ENCODE measurements around the gene DPP4. TPM values are rescaled to one million over a fixed set of nuclear protein-coding genes. Genes with fewer than 3 reads are reported as not detected.

DPP4 gene
- polyA plus RNA-seq, 1 donor (not counting 4 experiments of a cell fraction or from before 2014, with no cell fraction given) = 1.1 TPM

DNA sequence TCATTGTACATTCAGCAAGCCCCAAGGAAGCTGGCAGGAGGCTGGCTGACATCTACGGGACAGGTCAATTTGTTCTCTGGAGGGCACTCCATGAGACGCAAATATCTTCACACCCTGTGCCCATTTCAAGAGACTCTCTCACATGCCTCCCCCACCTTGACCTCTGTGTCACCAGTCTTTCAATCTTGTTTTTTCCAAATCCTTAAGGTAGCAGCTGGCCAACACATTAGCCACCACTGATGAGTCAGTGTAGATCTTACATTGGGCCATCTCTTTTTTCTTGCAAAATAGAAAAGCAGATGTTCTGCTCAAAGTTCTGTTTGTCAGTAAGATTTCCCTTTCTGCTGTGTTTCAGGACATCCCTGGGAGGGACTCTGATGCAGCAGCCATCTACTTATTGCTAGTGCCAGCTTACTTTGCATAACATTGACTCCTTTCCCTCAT, 1.7 kb upstream of the DPP4 start:
- H3K9me1 ChIP-seq (ENCODE audit: control insufficient read depth, extremely low read depth, insufficient read depth, low read length) = no peaks in the 10 kb centered on the region
- no peak overlapping the region for H3K4me2 ChIP-seq (ENCODE audit: control insufficient read depth, extremely low read depth, insufficient read depth, low read depth, low read length)
- H3K4me1 ChIP-seq (ENCODE audit: control insufficient read depth, extremely low read depth, insufficient read depth, low read length) = peaks cover 12% of the 10 kb centered on the region
- dilution Hi-C loops (cut with MboI; ENCODE audit: extremely low pct_ligation_motif_present, low sequenced_read_pairs) = no loop called here
- DNase-seq (ENCODE audit: low read depth, low spot score) (no peak), FAIRE-seq (no peak)
- H3K27ac ChIP-seq (ENCODE audit: control insufficient read depth, insufficient read depth, low read length) = no peak overlapping the region
- TF ChIP-seq EZH2 (IDR thresholded peaks at IDR 0.05; ENCODE audit: low read length) = no peak
- TF ChIP-seq, protein P1, sequence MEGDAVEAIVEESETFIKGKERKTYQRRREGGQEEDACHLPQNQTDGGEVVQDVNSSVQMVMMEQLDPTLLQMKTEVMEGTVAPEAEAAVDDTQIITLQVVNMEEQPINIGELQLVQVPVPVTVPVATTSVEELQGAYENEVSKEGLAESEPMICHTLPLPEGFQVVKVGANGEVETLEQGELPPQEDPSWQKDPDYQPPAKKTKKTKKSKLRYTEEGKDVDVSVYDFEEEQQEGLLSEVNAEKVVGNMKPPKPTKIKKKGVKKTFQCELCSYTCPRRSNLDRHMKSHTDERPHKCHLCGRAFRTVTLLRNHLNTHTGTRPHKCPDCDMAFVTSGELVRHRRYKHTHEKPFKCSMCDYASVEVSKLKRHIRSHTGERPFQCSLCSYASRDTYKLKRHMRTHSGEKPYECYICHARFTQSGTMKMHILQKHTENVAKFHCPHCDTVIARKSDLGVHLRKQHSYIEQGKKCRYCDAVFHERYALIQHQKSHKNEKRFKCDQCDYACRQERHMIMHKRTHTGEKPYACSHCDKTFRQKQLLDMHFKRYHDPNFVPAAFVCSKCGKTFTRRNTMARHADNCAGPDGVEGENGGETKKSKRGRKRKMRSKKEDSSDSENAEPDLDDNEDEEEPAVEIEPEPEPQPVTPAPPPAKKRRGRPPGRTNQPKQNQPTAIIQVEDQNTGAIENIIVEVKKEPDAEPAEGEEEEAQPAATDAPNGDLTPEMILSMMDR (optimal IDR thresholded peaks at IDR 0.05 in 1 of 3, IDR thresholded peaks at IDR 0.05 in 1 of 3, conservative IDR thresholded peaks at IDR 0.05 in 1 of 3; ENCODE audit: extremely low read depth in 1 of 3, insufficient read depth in 2 of 3, low read length in 3 of 3) = no peak
- H3K79me2 ChIP-seq (ENCODE audit: control insufficient read depth, insufficient read depth, low read length) = no peaks in the 10 kb centered on the region
- no peaks in the 10 kb centered on the region for H3K27me3 ChIP-seq (ENCODE audit: control insufficient read depth, extremely low read depth, insufficient read depth, low read length)
- H3K9me3 ChIP-seq (ENCODE audit: control insufficient read depth, low read depth, low read length) = peaks cover 6% of the 10 kb centered on the region
- no peak overlapping the region for H2AFZ ChIP-seq (ENCODE audit: control insufficient read depth, low read length)
- H4K20me1 ChIP-seq (ENCODE audit: control insufficient read depth, extremely low read depth, insufficient read depth, low read length) = no peaks in the 10 kb centered on the region
- H3K36me3 ChIP-seq (ENCODE audit: control insufficient read depth in 2 of 2, extremely low read depth in 1 of 2, insufficient read depth in 2 of 2, low read length in 2 of 2) = no peaks in the 10 kb centered on the region
- no peak overlapping the region for H3K9ac ChIP-seq (ENCODE audit: control insufficient read depth, extremely low read depth, insufficient read depth, low read length)
- H3K4me3 ChIP-seq (ENCODE audit: control insufficient read depth in 2 of 3, extremely low read depth in 1 of 3, insufficient read depth in 2 of 3, low read depth in 1 of 3, low read length in 3 of 3) = no peak overlapping the region

GRCh38 chr2:162074928-162075688, 1.1 kb upstream of the DPP4 start:
- H3K36me3 ChIP-seq (ENCODE audit: control insufficient read depth in 2 of 2, extremely low read depth in 1 of 2, insufficient read depth in 2 of 2, low read length in 2 of 2) = no peaks in the 10 kb centered on the region
- dilution Hi-C loops (cut with MboI; ENCODE audit: extremely low pct_ligation_motif_present, low sequenced_read_pairs) = no loop called here
- no peak overlapping the region for H3K4me3 ChIP-seq (ENCODE audit: control insufficient read depth in 2 of 3, extremely low read depth in 1 of 3, insufficient read depth in 2 of 3, low read depth in 1 of 3, low read length in 3 of 3)

More at GRCh38 chr2:162074928-162075688, 1.1 kb upstream of the DPP4 start:
- Histone ChIP-seq H3K9me1 (ENCODE audit: control insufficient read depth, extremely low read depth, insufficient read depth, low read length) (no peaks in the 10 kb centered on the region), H3K27ac (ENCODE audit: control insufficient read depth, insufficient read depth, low read length) (no peak overlapping the region), H3K79me2 (ENCODE audit: control insufficient read depth, insufficient read depth, low read length) (no peaks in the 10 kb centered on the region), H3K27me3 (ENCODE audit: control insufficient read depth, extremely low read depth, insufficient read depth, low read length) (no peaks in the 10 kb centered on the region), H3K9me3 (ENCODE audit: control insufficient read depth, low read depth, low read length) (peaks cover 6% of the 10 kb centered on the region), H3K4me1 (ENCODE audit: control insufficient read depth, extremely low read depth, insufficient read depth, low read length) (peaks cover 12% of the 10 kb centered on the region), H2AFZ (ENCODE audit: control insufficient read depth, low read length) (no peak overlapping the region), H3K9ac (ENCODE audit: control insufficient read depth, extremely low read depth, insufficient read depth, low read length) (no peak overlapping the region), H4K20me1 (ENCODE audit: control insufficient read depth, extremely low read depth, insufficient read depth, low read length) (no peaks in the 10 kb centered on the region), H3K4me2 (ENCODE audit: control insufficient read depth, extremely low read depth, insufficient read depth, low read depth, low read length) (no peak overlapping the region)
- DNase-seq (ENCODE audit: low read depth, low spot score) (no peak), FAIRE-seq (no peak)
- TF ChIP-seq EZH2 (IDR thresholded peaks at IDR 0.05; ENCODE audit: low read length) = no peak
- TF ChIP-seq, protein P1 (optimal IDR thresholded peaks at IDR 0.05 in 1 of 3, IDR thresholded peaks at IDR 0.05 in 1 of 3, conservative IDR thresholded peaks at IDR 0.05 in 1 of 3; ENCODE audit: extremely low read depth in 1 of 3, insufficient read depth in 2 of 3, low read length in 3 of 3) = no peak

Data from keratinocyte (primary cell).